MCF 10A (cell line): ENCODE results near the gene ZFAND3. TPM values are rescaled to one million over a fixed set of nuclear protein-coding genes. Genes with fewer than 3 reads are reported as not detected.

Experiments used
- BruUV-seq: library from RNA; stranded (reverse); fragments of 400-500 nt; replicated peaks from 2 replicates; lab custom pipeline; 2021; lab: Mats Ljungman, UMichigan
- CTCF ChIA-PET: fragments of 300-600 bp; sonication (Branson Sonifier 250); formaldehyde crosslinking; extraction: SDS; loops from one replicate; lab custom pipeline; 2021; ENCODE audit warnings: antibody characterized with exemption, inconsistent platforms; lab: Yijun Ruan, JAX
- POLR2A ChIA-PET: fragments of 300-600, 350-650 bp; sonication (Branson Sonifier 250); formaldehyde crosslinking; extraction: SDS; loops from one replicate; lab custom pipeline; 2020; ENCODE audit warnings: antibody characterized with exemption, inconsistent platforms; lab: Yijun Ruan, JAX
- DNase-seq: peaks from one replicate; pipeline ENCODE4 v3.0.0-alpha.2; 2018; ENCODE audit not compliant: unreplicated experiment
- H3K27ac Mint-ChIP-seq: one replicate; pipeline ENCODE4 v1.8.0; 2022; ENCODE audit warnings: mild to moderate bottlenecking, low read depth, mixed read lengths; ENCODE audit not compliant: unreplicated experiment
- H3K27me3 Mint-ChIP-seq: one replicate; pipeline ENCODE4 v1.8.0; 2022; ENCODE audit warnings: mixed read lengths; ENCODE audit not compliant: insufficient read depth, unreplicated experiment
- H3K36me3 Mint-ChIP-seq: one replicate; pipeline ENCODE4 v1.8.0; 2022; ENCODE audit warnings: mild to moderate bottlenecking, moderate library complexity, mixed read lengths; ENCODE audit not compliant: insufficient read depth, unreplicated experiment
- H3K4me1 Mint-ChIP-seq: one replicate; pipeline ENCODE4 v1.8.0; 2022; ENCODE audit warnings: mixed read lengths; ENCODE audit not compliant: insufficient read depth, unreplicated experiment
- H3K4me3 Mint-ChIP-seq: one replicate; pipeline ENCODE4 v1.8.0; 2022; ENCODE audit warnings: mild to moderate bottlenecking, moderate library complexity, mixed read lengths; ENCODE audit not compliant: unreplicated experiment
- H3K9me3 Mint-ChIP-seq: one replicate; pipeline ENCODE4 v1.8.0; 2022; ENCODE audit warnings: mixed read lengths; ENCODE audit not compliant: unreplicated experiment
- intact Hi-C: fragments of 100-400 bp; cut with micrococcal nuclease; formaldehyde crosslinking; loops from 2 replicates; pipeline ENCODE4 v1.14.1; 2022
- total RNA-seq: library from RNA; stranded (reverse); gene quantifications from 2 replicates; pipeline ENCODE4 v1.2.3, GENCODE V29; 2022
- TF ChIP-seq, protein P1 (sequence below): fragments of 200-600 bp; IDR thresholded peaks from one replicate; pipeline ENCODE4 v1.8.0; 2022; ENCODE audit warnings: antibody characterized with exemption, mild to moderate bottlenecking; ENCODE audit not compliant: unreplicated experiment

The ZFAND3 gene
- total RNA-seq, 1 experiment from 2014 or later = 100 TPM

DNA sequence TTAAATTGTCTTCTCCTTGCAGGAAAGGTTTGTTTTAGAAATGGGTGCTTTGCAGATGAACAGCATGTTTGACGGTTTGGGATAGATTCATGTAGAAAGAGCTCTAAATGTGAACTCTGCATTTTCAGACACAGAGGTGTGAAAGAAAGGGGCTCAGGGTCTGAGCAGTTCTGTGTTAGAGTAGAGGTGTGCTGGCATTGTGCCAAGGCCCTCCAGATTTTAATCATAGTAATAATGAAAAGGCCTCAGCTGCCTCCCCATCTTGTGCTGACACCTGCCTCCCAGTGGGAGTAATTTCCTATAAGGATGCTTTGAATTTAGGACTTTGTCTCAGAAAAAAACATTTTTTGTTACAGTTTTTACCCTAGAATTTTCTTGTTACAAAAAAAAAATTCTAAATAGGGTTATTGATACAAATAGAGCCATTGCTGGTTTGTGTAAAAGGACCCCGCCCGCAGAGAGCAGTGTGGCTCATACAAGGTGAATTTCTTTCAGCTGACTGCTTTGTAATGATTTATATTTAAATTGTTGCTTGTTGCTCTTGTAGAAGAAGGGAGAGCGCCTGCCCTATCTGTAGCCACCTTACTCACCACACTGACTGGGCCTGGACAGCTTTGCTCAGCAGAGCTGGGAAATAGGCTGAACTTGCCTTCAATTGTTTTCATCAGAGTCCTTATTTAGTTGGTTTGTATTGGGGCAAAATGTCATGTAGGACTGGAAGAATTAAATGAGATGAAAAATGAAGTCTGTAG is 294.5 kb downstream of the ZFAND3 start:
- CTCF ChIA-PET = no interaction called here
- POLR2A ChIA-PET = no interaction called here
- TF ChIP-seq, protein P1, sequence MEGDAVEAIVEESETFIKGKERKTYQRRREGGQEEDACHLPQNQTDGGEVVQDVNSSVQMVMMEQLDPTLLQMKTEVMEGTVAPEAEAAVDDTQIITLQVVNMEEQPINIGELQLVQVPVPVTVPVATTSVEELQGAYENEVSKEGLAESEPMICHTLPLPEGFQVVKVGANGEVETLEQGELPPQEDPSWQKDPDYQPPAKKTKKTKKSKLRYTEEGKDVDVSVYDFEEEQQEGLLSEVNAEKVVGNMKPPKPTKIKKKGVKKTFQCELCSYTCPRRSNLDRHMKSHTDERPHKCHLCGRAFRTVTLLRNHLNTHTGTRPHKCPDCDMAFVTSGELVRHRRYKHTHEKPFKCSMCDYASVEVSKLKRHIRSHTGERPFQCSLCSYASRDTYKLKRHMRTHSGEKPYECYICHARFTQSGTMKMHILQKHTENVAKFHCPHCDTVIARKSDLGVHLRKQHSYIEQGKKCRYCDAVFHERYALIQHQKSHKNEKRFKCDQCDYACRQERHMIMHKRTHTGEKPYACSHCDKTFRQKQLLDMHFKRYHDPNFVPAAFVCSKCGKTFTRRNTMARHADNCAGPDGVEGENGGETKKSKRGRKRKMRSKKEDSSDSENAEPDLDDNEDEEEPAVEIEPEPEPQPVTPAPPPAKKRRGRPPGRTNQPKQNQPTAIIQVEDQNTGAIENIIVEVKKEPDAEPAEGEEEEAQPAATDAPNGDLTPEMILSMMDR = no peak
- Mint-ChIP-seq H3K36me3 (peaks cover 5% of the 10 kb centered on the region), H3K4me1 (peaks cover 13% of the 10 kb centered on the region), H3K9me3 (no peaks in the 10 kb centered on the region), H3K4me3 (no peak overlapping the region), H3K27me3 (no peaks in the 10 kb centered on the region), H3K27ac (no peak overlapping the region)
- no TSS peak for BruUV-seq
- DNase-seq = no peak
- intact Hi-C loops = no loop called here

DNA sequence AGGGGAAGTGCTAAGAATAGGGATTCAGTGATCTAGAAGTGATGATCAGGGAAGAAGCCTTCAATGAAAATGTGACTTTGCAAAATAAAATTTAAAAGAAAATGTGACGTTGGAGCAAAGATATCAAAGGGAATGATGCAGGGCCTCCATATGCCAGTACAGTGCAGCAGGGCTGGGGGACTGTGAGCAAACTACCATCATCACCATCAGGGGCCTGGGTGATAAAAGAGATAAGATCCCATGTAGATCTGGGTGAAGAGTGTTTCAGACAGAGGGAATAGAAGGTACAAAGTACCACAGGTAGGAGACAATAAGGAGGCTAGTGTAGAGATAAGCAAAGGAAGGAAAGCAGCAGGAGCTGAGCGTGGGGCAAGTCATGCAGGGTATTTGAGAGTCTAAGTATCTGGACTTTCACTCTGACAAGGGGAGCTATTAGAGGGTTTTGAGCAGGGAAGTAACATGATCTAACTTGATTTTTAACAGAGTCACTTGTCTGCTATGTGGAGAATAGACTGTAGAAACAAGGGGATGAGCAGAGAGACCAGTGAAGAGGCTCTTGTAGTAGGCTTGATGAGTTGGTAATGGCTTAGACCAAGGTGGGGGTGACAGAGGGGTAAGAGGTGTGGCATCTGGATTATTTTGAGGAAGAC is 295.6 kb downstream of the ZFAND3 start:
- Mint-ChIP-seq H3K27ac (no peak overlapping the region), H3K27me3 (no peaks in the 10 kb centered on the region)
- intact Hi-C loops = no loop called here

DNA sequence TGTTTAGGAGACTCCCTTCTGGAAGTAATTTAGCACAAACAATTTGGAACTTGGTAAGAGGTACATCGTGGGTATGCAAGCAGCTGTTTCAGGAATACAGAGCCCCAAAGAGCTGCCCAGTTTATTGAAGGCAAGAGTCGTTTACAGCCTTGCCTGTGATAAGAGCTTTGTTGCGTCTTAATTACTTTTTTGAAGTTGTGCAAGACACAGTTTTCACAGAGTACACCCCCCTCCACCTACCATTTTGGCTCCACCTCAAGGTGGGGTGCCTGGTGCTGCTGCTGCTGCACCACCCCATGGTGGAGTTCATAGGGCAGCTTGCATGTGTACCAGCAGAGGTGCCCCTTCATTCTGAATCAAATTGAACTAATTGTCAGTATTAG is 296.1 kb downstream of the ZFAND3 start:
- no peaks in the 10 kb centered on the region for H3K27me3 Mint-ChIP-seq

More for the DNA sequence above, 295.6 kb downstream of the ZFAND3 start:
- no peak overlapping the region for H3K4me3 Mint-ChIP-seq
- ChIA-PET POLR2A (no interaction called here), CTCF (no interaction called here)
- peaks cover 5% of the 10 kb centered on the region for H3K36me3 Mint-ChIP-seq
- H3K4me1 Mint-ChIP-seq = peaks cover 13% of the 10 kb centered on the region
- no peak for DNase-seq
- TF ChIP-seq, protein P1 = no peak
- H3K9me3 Mint-ChIP-seq = no peaks in the 10 kb centered on the region
- no TSS peak for BruUV-seq

DNA sequence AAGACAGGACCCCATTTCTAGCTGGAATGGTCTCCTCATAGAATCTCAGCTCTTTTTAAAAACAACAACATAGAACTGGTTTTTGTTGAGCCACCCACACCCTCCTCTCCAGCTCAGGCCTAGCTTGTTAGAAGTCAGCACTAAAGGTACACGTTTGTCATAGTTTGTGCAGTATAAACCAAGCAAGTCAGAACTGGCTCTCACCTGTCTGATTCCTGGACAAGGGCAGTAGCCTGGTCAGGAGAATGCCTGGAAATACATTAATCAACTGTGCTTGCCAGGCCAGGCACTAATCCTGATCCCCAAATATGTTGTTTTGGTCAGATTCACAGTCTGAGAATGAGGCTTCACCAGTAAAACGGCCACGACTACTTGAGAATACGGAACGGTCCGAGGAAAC is 296.7 kb downstream of the ZFAND3 start:
- no peaks in the 10 kb centered on the region for H3K9me3 Mint-ChIP-seq
- intact Hi-C loops = no loop called here
- TF ChIP-seq, protein P1 = no peak
- no peak for DNase-seq
- H3K27ac Mint-ChIP-seq = no peak overlapping the region
- H3K4me3 Mint-ChIP-seq = no peak overlapping the region
- H3K36me3 Mint-ChIP-seq = peaks cover 10% of the 10 kb centered on the region
- CTCF ChIA-PET = interaction anchor here (0.8 kb wide), 1 partner anchor 9 kb away, joined by 3 read pairs; no protein-coding TSS in a partner anchor
- no TSS peak for BruUV-seq
- POLR2A ChIA-PET = interaction anchor here (0.7 to 1.2 kb wide), 2 partner anchors 9 to 536 kb away, joined by 3 read pairs; no protein-coding TSS in a partner anchor
- no peaks in the 10 kb centered on the region for H3K27me3 Mint-ChIP-seq
- H3K4me1 Mint-ChIP-seq = peaks cover 8% of the 10 kb centered on the region

More for the DNA sequence above, 296.1 kb downstream of the ZFAND3 start:
- no peaks in the 10 kb centered on the region for H3K9me3 Mint-ChIP-seq
- no peak overlapping the region for H3K27ac Mint-ChIP-seq
- H3K4me1 Mint-ChIP-seq = peaks cover 12% of the 10 kb centered on the region
- no TSS peak for BruUV-seq
- CTCF ChIA-PET = no interaction called here
- intact Hi-C loops = no loop called here
- no peak for DNase-seq
- no peak overlapping the region for H3K4me3 Mint-ChIP-seq
- TF ChIP-seq, protein P1 = no peak
- POLR2A ChIA-PET = interaction anchor here (0.7 kb wide), 1 partner anchor 536 kb away, joined by 3 read pairs; no protein-coding TSS in a partner anchor
- H3K36me3 Mint-ChIP-seq = peaks cover 4% of the 10 kb centered on the region
